HL-60/S4 treated with phorbol 12-myristate 13-acetate at 8.2 ng/mL for 4 days and 3 days (cell line): ENCODE data around the gene MRPL52.

Source experiments
- in situ Hi-C: fragments of 300-500 bp; cut with MboI; formaldehyde crosslinking; loops from 2 replicates; pipeline ENCODE4 v1.15.0; 2022; ENCODE audit warnings: low sequenced_read_pairs

MRPL52 gene

GRCh38 chr14:22878271-22879246 lies 48.9 kb downstream of the MRPL52 start:
- in situ Hi-C loops: no loop called here

- in situ Hi-C loops: no loop called here
Measured at GRCh38 chr14:22882064-22882463, 52.4 kb downstream of the MRPL52 start.

GRCh38 chr14:22882529-22883172 lies 53.0 kb downstream of the MRPL52 start:
- in situ Hi-C loops: no loop called here

GRCh38 chr14:22883173-22883976 lies 53.7 kb downstream of the MRPL52 start, which contains the start of gene REM2:
TSS of gene REM2 (plus strand) at chr14:22883222. CDS start at chr14:22883288, 66 bp downstream.
- in situ Hi-C loops: no loop called here

- in situ Hi-C loops: no loop called here
Measured at GRCh38 chr14:22884076-22884737, 54.5 kb downstream of the MRPL52 start.
